OCI-LY7 (cell line): Measurements from ENCODE around the gene WWOX. TPM values are rescaled to one million over a fixed set of nuclear protein-coding genes. Genes with fewer than 3 reads are reported as not detected.

Source experiments
- BruUV-seq: library from RNA; stranded (reverse); fragments of 400-500 nt; replicated peaks from 2 replicates; lab custom pipeline; 2021; lab: Mats Ljungman, UMichigan
- CTCF ChIA-PET: fragments of 300-600 bp; sonication (Branson Sonifier 250); formaldehyde crosslinking; loops from one replicate; lab custom pipeline; 2022; ENCODE audit warnings: antibody characterized with exemption; ENCODE audit not compliant: unreplicated experiment; lab: Charles Lee
- POLR2A ChIA-PET: fragments of 300-600 bp; sonication (Branson Sonifier 250); formaldehyde crosslinking; loops from one replicate; lab custom pipeline; 2022; ENCODE audit warnings: antibody characterized with exemption; lab: Charles Lee
- DNase-seq: peaks from one replicate; pipeline ENCODE4 v3.0.0-alpha.2; 2015; ENCODE audit warnings: low spot score
- H2AFZ ChIP-seq: fragments of 200-600 bp; sonication (generic), shearing (Covaris generic); 2 replicates; pipeline ENCODE4 v1.6.1; 2014; ENCODE audit warnings: mild to moderate bottlenecking, antibody characterized with exemption, low read length, moderate library complexity
- H3K27ac ChIP-seq: fragments of 200-600 bp; sonication (generic); 2 replicates; pipeline ENCODE4 v1.5.1; 2014; ENCODE audit warnings: mixed run types, low read depth, mild to moderate bottlenecking, moderate library complexity, low read length, inconsistent platforms; ENCODE audit not compliant: poor library complexity, severe bottlenecking
- H3K36me3 ChIP-seq: fragments of 200-600 bp; sonication (generic); 2 replicates; pipeline ENCODE4 v1.6.1; 2014; ENCODE audit warnings: mild to moderate bottlenecking, antibody characterized with exemption, low read length, moderate library complexity, mixed read lengths; ENCODE audit not compliant: insufficient read depth
- H3K4me1 ChIP-seq: fragments of 200-600 bp; sonication (generic); 2 replicates; pipeline ENCODE4 v1.5.1; 2014; ENCODE audit warnings: mild to moderate bottlenecking, low read length; ENCODE audit not compliant: insufficient read depth, poor library complexity, severe bottlenecking
- H3K4me2 ChIP-seq: fragments of 200-600 bp; sonication (generic); 2 replicates; pipeline ENCODE4 v1.6.1; 2014; ENCODE audit warnings: mild to moderate bottlenecking, low read length
- H3K4me3 ChIP-seq: fragments of 200-600 bp; sonication (generic); 2 replicates; pipeline ENCODE4 v1.5.1; 2014; ENCODE audit warnings: mild to moderate bottlenecking, low read depth, low read length; ENCODE audit not compliant: poor library complexity, severe bottlenecking
- H3K79me2 ChIP-seq: fragments of 200-600 bp; sonication (generic); 2 replicates; pipeline ENCODE4 v1.6.1; 2016; ENCODE audit warnings: low read depth, mild to moderate bottlenecking, low read length, moderate library complexity, mixed read lengths; ENCODE audit not compliant: insufficient read depth
- H3K9me2 ChIP-seq: fragments of 200-600 bp; sonication (generic); 2 replicates; pipeline ENCODE4 v1.6.1; 2016; ENCODE audit warnings: mild to moderate bottlenecking, low read length, mixed read lengths; ENCODE audit not compliant: insufficient read depth
- H3K9me3 ChIP-seq: fragments of 200-600 bp; sonication (generic); 2 replicates; pipeline ENCODE4 v1.6.1; 2014; ENCODE audit warnings: mild to moderate bottlenecking, mixed run types, low read length, mixed read lengths
- H4K20me1 ChIP-seq: fragments of 200-600 bp; sonication (generic); 2 replicates; pipeline ENCODE4 v1.6.1; 2014; ENCODE audit warnings: mild to moderate bottlenecking, antibody characterized with exemption, low read length, moderate library complexity, mixed read lengths; ENCODE audit not compliant: insufficient read depth
- EZH2phosphoT487 ChIP-seq: fragments of 200-600 bp; sonication (generic); IDR thresholded peaks from 2 replicates; pipeline ENCODE4 v1.6.1; 2018; ENCODE audit warnings: low read depth, borderline replicate concordance, mild to moderate bottlenecking, mixed run types, antibody characterized with exemption, low read length, moderate library complexity, mixed read lengths
- intact Hi-C: fragments of 100-400 bp; cut with micrococcal nuclease; formaldehyde crosslinking; loops from one replicate; pipeline ENCODE4 v1.10.0; 2022; ENCODE audit not compliant: unreplicated experiment
- total RNA-seq, 2 experiments: library from RNA; depleted of rRNA in 1 of 2; stranded (reverse); fragments of >200 nt in 1 of 2; shearing (Covaris generic) in 1 of 2; gene quantifications; 2 replicates each; pipeline ENCODE4 v1.2.3, GENCODE V29; 2014 to 2022
- TF ChIP-seq, protein P1 (sequence below): fragments of 200-600 bp; sonication (generic); conservative IDR thresholded peaks from 2 replicates; pipeline ENCODE4 v1.5.1; 2014; ENCODE audit warnings: mild to moderate bottlenecking, antibody characterized with exemption, low read length, moderate library complexity, mixed read lengths

Gene WWOX
- total RNA-seq, 2 experiments from 2014 or later, result 40.2 to 47.6 TPM

DNA sequence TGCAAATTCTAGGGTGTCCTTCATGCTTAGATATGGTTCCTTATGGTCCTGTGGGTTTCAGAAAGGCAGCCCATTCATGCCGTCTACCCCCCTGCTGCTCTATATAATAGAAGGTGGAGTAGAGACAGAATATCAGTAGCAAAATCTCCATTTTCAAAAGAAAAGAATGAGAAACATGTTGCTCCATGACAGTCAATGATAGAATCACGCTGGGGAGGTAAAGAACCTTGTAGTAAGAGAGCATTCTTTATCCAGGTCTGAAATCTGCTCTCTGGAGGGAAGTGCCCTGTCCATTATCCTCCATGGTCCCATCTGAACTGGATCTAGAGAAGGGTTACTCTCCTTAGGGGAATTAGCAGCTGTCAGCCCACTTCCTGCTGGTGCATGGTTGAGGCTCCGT is 272.8 kb downstream of the WWOX start:
- Histone ChIP-seq H3K27ac (no peak overlapping the region), H3K79me2 (no peaks in the 10 kb centered on the region), H3K9me2 (no peaks in the 10 kb centered on the region), H3K4me2 (no peak overlapping the region), H2AFZ (no peak overlapping the region), H3K9me3 (no peaks in the 10 kb centered on the region), H3K4me3 (no peak overlapping the region), H3K4me1 (no peaks in the 10 kb centered on the region), H4K20me1 (no peaks in the 10 kb centered on the region), H3K36me3 (no peaks in the 10 kb centered on the region)
- ChIA-PET CTCF (no interaction called here), POLR2A (no interaction called here)
- DNase-seq, result no peak
- TF ChIP-seq, protein P1, sequence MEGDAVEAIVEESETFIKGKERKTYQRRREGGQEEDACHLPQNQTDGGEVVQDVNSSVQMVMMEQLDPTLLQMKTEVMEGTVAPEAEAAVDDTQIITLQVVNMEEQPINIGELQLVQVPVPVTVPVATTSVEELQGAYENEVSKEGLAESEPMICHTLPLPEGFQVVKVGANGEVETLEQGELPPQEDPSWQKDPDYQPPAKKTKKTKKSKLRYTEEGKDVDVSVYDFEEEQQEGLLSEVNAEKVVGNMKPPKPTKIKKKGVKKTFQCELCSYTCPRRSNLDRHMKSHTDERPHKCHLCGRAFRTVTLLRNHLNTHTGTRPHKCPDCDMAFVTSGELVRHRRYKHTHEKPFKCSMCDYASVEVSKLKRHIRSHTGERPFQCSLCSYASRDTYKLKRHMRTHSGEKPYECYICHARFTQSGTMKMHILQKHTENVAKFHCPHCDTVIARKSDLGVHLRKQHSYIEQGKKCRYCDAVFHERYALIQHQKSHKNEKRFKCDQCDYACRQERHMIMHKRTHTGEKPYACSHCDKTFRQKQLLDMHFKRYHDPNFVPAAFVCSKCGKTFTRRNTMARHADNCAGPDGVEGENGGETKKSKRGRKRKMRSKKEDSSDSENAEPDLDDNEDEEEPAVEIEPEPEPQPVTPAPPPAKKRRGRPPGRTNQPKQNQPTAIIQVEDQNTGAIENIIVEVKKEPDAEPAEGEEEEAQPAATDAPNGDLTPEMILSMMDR, result no peak
- TF ChIP-seq EZH2phosphoT487, result no peak
- intact Hi-C loops, result no loop called here
- no TSS peak for BruUV-seq

DNA sequence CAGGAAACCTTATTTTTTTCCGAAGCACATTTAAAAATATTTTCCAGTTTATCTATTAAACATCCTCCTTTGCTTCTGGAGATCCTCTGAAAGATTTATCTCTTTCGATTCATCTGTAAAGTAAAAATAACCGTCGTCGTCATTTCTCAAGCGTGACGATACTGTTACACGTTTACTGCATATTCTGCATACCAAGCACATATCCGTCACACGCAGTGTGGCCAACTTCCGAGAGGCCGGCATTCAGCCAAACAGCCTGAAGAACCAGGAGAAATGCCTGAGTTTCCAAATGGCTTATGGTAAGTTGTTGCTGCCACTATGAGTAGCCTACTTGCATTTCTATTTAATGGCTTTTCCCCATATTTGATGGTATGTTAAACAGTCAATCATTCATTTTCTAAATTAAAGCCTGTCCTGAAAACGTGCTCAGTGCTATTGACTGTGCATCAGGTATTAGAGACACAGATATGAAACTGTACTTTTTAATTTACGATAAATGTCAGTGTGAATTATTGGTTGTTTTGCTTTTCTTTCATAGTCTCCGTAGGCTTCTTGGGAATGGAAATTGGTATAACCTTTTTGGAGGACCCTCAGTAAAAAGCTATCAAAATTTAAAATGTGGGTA is 275.7 kb downstream of the WWOX start:
- Histone ChIP-seq H3K4me1 (no peaks in the 10 kb centered on the region), H2AFZ (no peak overlapping the region), H3K36me3 (no peaks in the 10 kb centered on the region), H3K9me2 (no peaks in the 10 kb centered on the region), H3K79me2 (no peaks in the 10 kb centered on the region), H3K9me3 (no peaks in the 10 kb centered on the region), H4K20me1 (no peaks in the 10 kb centered on the region), H3K4me2 (no peak overlapping the region), H3K27ac (no peak overlapping the region), H3K4me3 (no peak overlapping the region)
- no TSS peak for BruUV-seq
- TF ChIP-seq EZH2phosphoT487, result no peak
- TF ChIP-seq, protein P1, result no peak
- no peak for DNase-seq
- ChIA-PET CTCF (no interaction called here), POLR2A (interaction anchor here (0.7 kb wide), 1 partner anchor 17 kb away, joined by 3 read pairs; no protein-coding TSS in a partner anchor)
- intact Hi-C loops, result no loop called here

- H3K79me2 ChIP-seq, result no peaks in the 10 kb centered on the region
- no peak overlapping the region for H2AFZ ChIP-seq
- ChIA-PET CTCF (no interaction called here), POLR2A (interaction anchor here (1.7 kb wide), 1 partner anchor 13 kb away, joined by 4 read pairs; no protein-coding TSS in a partner anchor)
- no peak overlapping the region for H3K4me3 ChIP-seq
- BruUV-seq, result no TSS peak
- intact Hi-C loops, result no loop called here
- DNase-seq, result no peak
- H3K27ac ChIP-seq, result no peak overlapping the region
- TF ChIP-seq, protein P1, result no peak
- TF ChIP-seq EZH2phosphoT487, result no peak
- no peak overlapping the region for H3K4me2 ChIP-seq
- H3K9me2 ChIP-seq, result no peaks in the 10 kb centered on the region
- H3K9me3 ChIP-seq, result no peaks in the 10 kb centered on the region
- no peaks in the 10 kb centered on the region for H3K4me1 ChIP-seq
- no peaks in the 10 kb centered on the region for H4K20me1 ChIP-seq
- no peaks in the 10 kb centered on the region for H3K36me3 ChIP-seq
These were observed 277.0 kb downstream of the WWOX start for GRCh38 chr16:78376452-78376851.
